ENCODE measurements around the gene ANXA11.
"Not testable (repeated sequence)": the region's sequence is repeated elsewhere in the genome, so short reads cannot be mapped to it uniquely, and the experiment has no call there.

Gene ANXA11

GRCh38 chr10:80205477-80206276 lies at the start of gene ANXA11:
ANXA11 (minus strand) TSS chr10:80205537; CDS start chr10:80172861, 32,676 bp downstream.
- peak; percentile 60 for DNase-seq (ENCODE audit: low read depth, low spot score)

- not testable (repeated sequence) for DNase-seq (ENCODE audit: low read depth, low spot score)
These were observed 49.4 kb upstream of the ANXA11 start for GRCh38 chr10:80254726-80255125.

- DNase-seq (ENCODE audit: low read depth, low spot score), result not testable (repeated sequence)
These were observed 48.6 kb upstream of the ANXA11 start for GRCh38 chr10:80253963-80254271.

GRCh38 chr10:80253266-80253962 lies 48.1 kb upstream of the ANXA11 start:
- no peak for DNase-seq (ENCODE audit: low read depth, low spot score)

- DNase-seq (ENCODE audit: low read depth, low spot score), result no peak
These were observed 47.1 kb upstream of the ANXA11 start for GRCh38 chr10:80252296-80252887.

GRCh38 chr10:80251703-80252280 lies 46.5 kb upstream of the ANXA11 start:
- not testable (repeated sequence) for DNase-seq (ENCODE audit: low read depth, low spot score)

- not testable (repeated sequence) for DNase-seq (ENCODE audit: low read depth, low spot score)
These were observed 45.1 kb upstream of the ANXA11 start for GRCh38 chr10:80250399-80250798.

- not testable (repeated sequence) for DNase-seq (ENCODE audit: low read depth, low spot score)
These were observed 44.6 kb upstream of the ANXA11 start for GRCh38 chr10:80249906-80250305.

- not testable (repeated sequence) for DNase-seq (ENCODE audit: low read depth, low spot score)
These were observed 42.3 kb upstream of the ANXA11 start for GRCh38 chr10:80247611-80248010.

- not testable (repeated sequence) for DNase-seq (ENCODE audit: low read depth, low spot score)
These were observed 39.0 kb upstream of the ANXA11 start for GRCh38 chr10:80244371-80244770.

- DNase-seq (ENCODE audit: low read depth, low spot score), result not testable (repeated sequence)
These were observed 37.0 kb upstream of the ANXA11 start for GRCh38 chr10:80242341-80242740.

GRCh38 chr10:80236457-80236856 lies 31.1 kb upstream of the ANXA11 start:
- not testable (repeated sequence) for DNase-seq (ENCODE audit: low read depth, low spot score)

GRCh38 chr10:80234331-80235235 lies 29.2 kb upstream of the ANXA11 start:
- not testable (repeated sequence) for DNase-seq (ENCODE audit: low read depth, low spot score)

- not testable (repeated sequence) for DNase-seq (ENCODE audit: low read depth, low spot score)
These were observed 28.5 kb upstream of the ANXA11 start for GRCh38 chr10:80233871-80234270.

- not testable (repeated sequence) for DNase-seq (ENCODE audit: low read depth, low spot score)
These were observed 21.4 kb upstream of the ANXA11 start for GRCh38 chr10:80226723-80227122.

GRCh38 chr10:80223031-80223419 lies 17.7 kb upstream of the ANXA11 start:
- DNase-seq (ENCODE audit: low read depth, low spot score), result not testable (repeated sequence)

GRCh38 chr10:80218878-80219277 lies 13.5 kb upstream of the ANXA11 start:
- DNase-seq (ENCODE audit: low read depth, low spot score), result not testable (repeated sequence)

- DNase-seq (ENCODE audit: low read depth, low spot score), result not testable (repeated sequence)
These were observed 9.1 kb upstream of the ANXA11 start for GRCh38 chr10:80214368-80214982.

- not testable (repeated sequence) for DNase-seq (ENCODE audit: low read depth, low spot score)
These were observed 7.3 kb upstream of the ANXA11 start for GRCh38 chr10:80212535-80213115.

- no peak for DNase-seq (ENCODE audit: low read depth, low spot score)
These were observed 6.4 kb upstream of the ANXA11 start for GRCh38 chr10:80211786-80212185.
